IPS-15b (cell line): ENCODE data around the gene MDM2.

Experiments used
- H3K27me3 ChIP-seq: one replicate; pipeline ENCODE4 v1.6.1; 2013; ENCODE audit warnings: low read length; ENCODE audit not compliant: control insufficient read depth, insufficient read depth
- H3K36me3 ChIP-seq: one replicate; pipeline ENCODE4 v1.6.1; 2013; ENCODE audit warnings: low read length; ENCODE audit not compliant: control insufficient read depth, insufficient read depth
- H3K4me1 ChIP-seq: one replicate; pipeline ENCODE4 v1.6.1; 2013; ENCODE audit warnings: mild to moderate bottlenecking, low read length; ENCODE audit not compliant: control insufficient read depth, insufficient read depth
- H3K4me3 ChIP-seq: one replicate; pipeline ENCODE4 v1.5.1; 2013; ENCODE audit warnings: low read depth, low read length
- H3K9ac ChIP-seq: one replicate; pipeline ENCODE4 v1.6.1; 2013; ENCODE audit warnings: low read depth, mild to moderate bottlenecking, low read length
- H3K9me3 ChIP-seq: one replicate; pipeline ENCODE4 v1.6.1; 2013; ENCODE audit warnings: mild to moderate bottlenecking, low read length; ENCODE audit not compliant: control insufficient read depth, insufficient read depth

MDM2 gene

GRCh38 chr12:68823696-68824095 is 15.7 kb downstream of the MDM2 start:
- Histone ChIP-seq H3K9me3 (no peaks in the 10 kb centered on the region), H3K9ac (no peak overlapping the region), H3K4me3 (no peak overlapping the region), H3K36me3 (peaks cover 45% of the 10 kb centered on the region), H3K4me1 (no peaks in the 10 kb centered on the region), H3K27me3 (no peaks in the 10 kb centered on the region)

GRCh38 chr12:68824131-68824530 is 16.2 kb downstream of the MDM2 start:
- no peaks in the 10 kb centered on the region for H3K9me3 ChIP-seq
- H3K4me1 ChIP-seq, result no peaks in the 10 kb centered on the region
- H3K27me3 ChIP-seq, result no peaks in the 10 kb centered on the region
- H3K4me3 ChIP-seq, result no peak overlapping the region
- no peak overlapping the region for H3K9ac ChIP-seq
- H3K36me3 ChIP-seq, result peaks cover 47% of the 10 kb centered on the region

- no peaks in the 10 kb centered on the region for H3K9me3 ChIP-seq
- H3K27me3 ChIP-seq, result no peaks in the 10 kb centered on the region
- no peaks in the 10 kb centered on the region for H3K4me1 ChIP-seq
- H3K36me3 ChIP-seq, result peaks cover 45% of the 10 kb centered on the region
- H3K4me3 ChIP-seq, result no peak overlapping the region
- no peak overlapping the region for H3K9ac ChIP-seq
These were observed 16.7 kb downstream of the MDM2 start for GRCh38 chr12:68824597-68825250.

GRCh38 chr12:68825569-68826217 is 17.7 kb downstream of the MDM2 start:
- H3K4me1 ChIP-seq, result no peaks in the 10 kb centered on the region

GRCh38 chr12:68827895-68828671 is 20.1 kb downstream of the MDM2 start:
- H3K4me3 ChIP-seq, result no peak overlapping the region
- no peaks in the 10 kb centered on the region for H3K27me3 ChIP-seq
- no peaks in the 10 kb centered on the region for H3K9me3 ChIP-seq
- H3K9ac ChIP-seq, result no peak overlapping the region
- H3K4me1 ChIP-seq, result peaks cover 5% of the 10 kb centered on the region
- H3K36me3 ChIP-seq, result peaks cover 32% of the 10 kb centered on the region

More at GRCh38 chr12:68825569-68826217, 17.7 kb downstream of the MDM2 start:
- Histone ChIP-seq H3K4me3 (no peak overlapping the region), H3K9me3 (no peaks in the 10 kb centered on the region), H3K27me3 (no peaks in the 10 kb centered on the region), H3K36me3 (peaks cover 40% of the 10 kb centered on the region), H3K9ac (no peak overlapping the region)

GRCh38 chr12:68828672-68829068 is 20.7 kb downstream of the MDM2 start:
- no peak overlapping the region for H3K4me3 ChIP-seq
- peaks cover 32% of the 10 kb centered on the region for H3K36me3 ChIP-seq
- H3K9me3 ChIP-seq, result no peaks in the 10 kb centered on the region
- peaks cover 5% of the 10 kb centered on the region for H3K4me1 ChIP-seq
- no peaks in the 10 kb centered on the region for H3K27me3 ChIP-seq
- no peak overlapping the region for H3K9ac ChIP-seq

GRCh38 chr12:68831272-68831671 is 23.3 kb downstream of the MDM2 start:
- Histone ChIP-seq H3K4me1 (peaks cover 5% of the 10 kb centered on the region), H3K27me3 (no peaks in the 10 kb centered on the region), H3K9me3 (no peaks in the 10 kb centered on the region), H3K36me3 (peaks cover 9% of the 10 kb centered on the region), H3K9ac (no peak overlapping the region), H3K4me3 (no peak overlapping the region)

- no peaks in the 10 kb centered on the region for H3K9me3 ChIP-seq
- H3K4me1 ChIP-seq, result peaks cover 5% of the 10 kb centered on the region
- no peaks in the 10 kb centered on the region for H3K27me3 ChIP-seq
- peaks cover 11% of the 10 kb centered on the region for H3K36me3 ChIP-seq
- H3K4me3 ChIP-seq, result no peak overlapping the region
- H3K9ac ChIP-seq, result no peak overlapping the region
These were observed 23.9 kb downstream of the MDM2 start for GRCh38 chr12:68831751-68832503.

- Histone ChIP-seq H3K9me3 (no peaks in the 10 kb centered on the region), H3K9ac (no peak overlapping the region), H3K27me3 (no peaks in the 10 kb centered on the region), H3K36me3 (peaks cover 16% of the 10 kb centered on the region), H3K4me1 (peaks cover 5% of the 10 kb centered on the region), H3K4me3 (no peak overlapping the region)
These were observed 24.5 kb downstream of the MDM2 start for GRCh38 chr12:68832504-68832867.

- Histone ChIP-seq H3K27me3 (no peaks in the 10 kb centered on the region), H3K36me3 (peaks cover 17% of the 10 kb centered on the region), H3K4me3 (no peak overlapping the region), H3K4me1 (peaks cover 5% of the 10 kb centered on the region), H3K9ac (no peak overlapping the region), H3K9me3 (no peaks in the 10 kb centered on the region)
These were observed 25.5 kb downstream of the MDM2 start for GRCh38 chr12:68833508-68833907.

GRCh38 chr12:68835333-68835908 is 27.4 kb downstream of the MDM2 start:
- Histone ChIP-seq H3K27me3 (no peaks in the 10 kb centered on the region), H3K4me1 (peaks cover 5% of the 10 kb centered on the region), H3K9me3 (no peaks in the 10 kb centered on the region), H3K9ac (no peak overlapping the region), H3K36me3 (peaks cover 24% of the 10 kb centered on the region), H3K4me3 (no peak overlapping the region)
